ENCODE results near the gene PTPN4.

GRCh38 chr2:119756837-119757236, 2.9 kb upstream of the PTPN4 start:
- TF ChIP-seq CTCF (IDR thresholded peaks at IDR 0.05): no peak
- TF ChIP-seq POLR2A (IDR thresholded peaks at IDR 0.05): no peak
